GM19238 (cell line): ENCODE results near the gene TCF19.

Experiments
- DNase-seq: peaks from one replicate; pipeline ENCODE4 v3.0.0; 2011; ENCODE audit warnings: low spot score; ENCODE audit not compliant: insufficient read length

Gene TCF19

DNA sequence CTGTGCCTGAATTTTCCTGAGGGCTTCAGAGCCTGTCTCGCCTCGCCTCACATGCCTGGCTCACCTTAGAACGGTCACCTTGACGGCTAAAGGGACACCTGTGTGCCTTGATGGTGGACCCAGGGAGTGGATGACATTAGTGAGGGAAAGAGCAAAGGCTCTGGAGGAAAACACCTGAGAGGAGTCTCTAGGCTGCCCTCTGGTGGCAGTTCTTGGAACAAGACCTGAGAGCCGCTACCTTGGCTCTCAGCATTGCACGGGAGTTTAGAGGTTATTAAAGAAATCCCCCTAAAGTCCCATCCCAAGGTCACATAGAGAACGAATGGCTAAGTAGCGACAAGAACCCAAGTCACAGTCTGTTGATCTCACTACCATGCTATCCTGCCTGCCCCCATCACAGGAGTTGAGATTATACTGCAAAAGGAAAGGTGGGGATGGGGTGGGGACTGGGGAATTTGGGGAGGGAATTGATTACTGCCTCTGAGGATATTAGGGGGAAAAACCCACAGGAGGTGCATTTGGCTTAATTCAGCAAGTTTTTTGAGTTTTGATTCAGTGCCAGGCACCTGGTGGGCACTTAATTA is 30.2 kb upstream of the TCF19 start:
- peak; percentile 70 for DNase-seq

DNA sequence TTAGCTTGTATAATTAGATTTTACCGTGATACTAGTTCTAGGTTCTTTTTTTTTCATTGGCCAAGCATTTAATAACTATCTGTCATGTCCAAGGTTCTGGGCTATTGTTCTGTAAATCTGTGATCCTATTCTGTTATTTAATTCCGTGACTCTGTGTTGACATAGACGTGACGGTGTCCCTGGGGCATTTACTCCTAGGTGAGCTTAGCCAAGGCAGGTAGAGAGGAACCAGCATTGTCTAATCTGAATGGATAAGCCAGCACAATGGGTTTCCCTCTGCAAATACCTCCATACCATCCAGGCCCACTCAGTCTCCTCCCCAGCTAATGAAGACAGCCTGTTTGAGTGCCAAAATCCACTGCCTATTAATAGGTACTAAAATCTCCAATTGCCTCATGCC is 29.3 kb upstream of the TCF19 start:
- DNase-seq: no peak

DNA sequence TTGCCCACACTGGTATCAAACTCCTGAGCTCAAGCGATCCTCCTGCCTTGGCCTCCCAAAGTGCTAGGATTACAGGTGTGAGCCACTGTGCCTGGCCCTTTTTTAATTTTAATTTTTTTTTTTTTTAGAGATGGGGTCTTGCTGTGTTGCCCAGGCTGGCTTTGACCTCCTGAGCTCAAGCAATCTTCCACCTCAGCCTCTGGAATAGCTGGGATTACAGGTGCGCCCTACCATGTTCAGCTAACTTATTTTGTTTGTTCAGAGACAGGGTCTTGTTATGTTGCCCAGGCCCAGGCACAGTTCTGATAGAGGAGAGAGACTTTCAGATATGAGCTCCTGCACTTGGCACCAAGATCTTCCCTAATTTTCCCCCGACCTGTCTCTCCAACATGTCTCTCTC is 27.6 kb upstream of the TCF19 start:
- DNase-seq: no peak

DNA sequence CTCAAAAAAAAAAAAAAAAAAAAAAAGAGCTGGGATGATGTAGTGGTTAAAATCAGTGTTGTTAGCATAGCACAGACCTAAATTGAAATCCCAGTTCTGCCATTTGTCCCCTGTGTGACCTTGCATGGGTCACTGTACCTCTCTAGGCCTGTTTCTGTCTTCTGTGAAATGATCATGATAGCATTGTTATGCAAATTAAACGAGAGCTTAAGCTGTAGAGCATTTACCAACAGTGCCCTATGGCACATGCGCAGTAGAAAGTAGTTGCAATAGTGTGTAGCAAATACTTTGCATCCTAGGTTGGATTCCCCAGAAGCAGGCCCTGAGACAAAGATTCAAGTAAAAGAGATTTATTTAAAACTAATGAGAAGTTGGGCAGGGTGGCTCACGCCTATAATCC is 26.8 kb upstream of the TCF19 start:
- DNase-seq: no peak

DNA sequence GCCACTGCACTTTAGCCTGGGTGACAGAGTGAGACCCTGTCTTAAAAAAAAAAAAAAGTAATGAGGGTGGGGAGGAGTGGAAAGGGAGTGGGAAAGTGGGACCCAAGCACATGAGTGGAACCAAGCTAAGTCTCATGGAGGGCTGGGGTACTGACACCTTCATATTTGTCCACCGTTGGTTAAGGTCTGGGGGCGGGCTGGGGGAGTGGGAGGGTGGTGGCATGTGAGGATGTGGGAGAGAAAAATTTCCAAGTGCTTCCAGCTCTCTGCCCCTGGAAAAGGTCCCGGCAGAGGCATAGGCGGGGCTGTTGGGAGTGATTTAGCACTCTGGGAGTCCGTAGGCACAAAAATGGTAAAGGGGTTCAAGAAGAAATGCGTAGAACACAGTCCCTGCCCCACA is 25.6 kb upstream of the TCF19 start:
- no peak for DNase-seq

DNA sequence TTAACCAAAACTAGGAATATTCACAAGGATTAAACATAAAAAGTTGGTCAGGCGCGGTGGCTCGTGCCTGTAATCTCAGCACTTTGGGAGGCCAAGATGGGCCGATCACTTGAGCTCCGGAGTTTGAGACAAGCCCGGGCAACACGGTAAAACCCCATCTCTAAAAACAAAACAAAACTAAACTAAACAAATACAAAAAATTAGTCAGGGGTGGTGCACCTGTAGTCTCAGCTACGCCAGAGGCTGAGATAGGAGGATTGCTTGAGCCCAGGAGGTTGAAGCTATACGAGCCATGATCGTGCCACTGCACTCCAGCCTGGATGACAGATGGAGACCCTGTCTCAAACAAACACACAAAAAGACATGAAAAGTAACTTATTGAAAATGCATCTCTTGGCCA is 22.7 kb upstream of the TCF19 start:
- no peak for DNase-seq

DNA sequence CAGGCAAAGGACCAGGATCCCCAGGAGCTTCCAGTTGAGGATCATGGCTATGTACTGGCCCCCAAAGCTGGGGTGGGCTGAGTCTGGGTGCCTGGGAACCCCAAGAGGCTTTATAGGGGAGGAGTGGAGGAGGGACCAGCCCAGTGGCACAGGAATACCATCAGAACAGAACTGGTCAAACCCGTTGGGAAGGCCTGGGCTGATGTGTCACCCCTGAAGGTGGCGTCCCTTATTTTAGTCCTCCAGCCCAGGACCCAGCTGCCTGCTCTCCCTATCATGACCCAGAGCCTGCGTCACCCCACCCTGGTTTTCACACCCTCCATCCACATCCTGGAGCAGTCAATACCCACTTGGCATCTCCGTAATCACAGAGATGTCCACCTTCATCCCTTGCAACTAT is 19.4 kb upstream of the TCF19 start, which contains the start of gene PSORS1C2:
PSORS1C2 (minus strand) TSS at position 85 of the 400 bp plus-strand sequence; CDS start at position 45, 40 bp downstream.
- no peak for DNase-seq

DNA sequence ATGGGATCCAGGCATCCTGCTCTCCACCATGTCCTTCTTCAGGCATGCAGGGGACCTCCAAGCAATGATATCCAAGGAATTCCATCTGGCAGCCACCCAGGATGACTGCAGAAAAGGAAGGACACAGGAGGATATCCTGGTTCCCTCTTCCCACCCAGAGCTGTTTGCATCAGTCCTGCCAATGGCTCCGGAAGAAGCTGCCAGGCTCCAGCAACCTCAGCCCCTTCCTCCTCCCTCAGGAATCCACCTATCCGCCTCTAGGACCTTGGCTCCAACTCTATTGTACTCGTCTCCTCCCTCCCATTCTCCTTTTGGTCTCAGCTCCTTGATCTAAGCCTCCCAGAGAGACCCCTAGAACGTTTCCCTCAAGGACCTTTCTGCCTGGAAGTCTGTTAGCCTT is 18.8 kb upstream of the TCF19 start:
- DNase-seq: no peak

DNA sequence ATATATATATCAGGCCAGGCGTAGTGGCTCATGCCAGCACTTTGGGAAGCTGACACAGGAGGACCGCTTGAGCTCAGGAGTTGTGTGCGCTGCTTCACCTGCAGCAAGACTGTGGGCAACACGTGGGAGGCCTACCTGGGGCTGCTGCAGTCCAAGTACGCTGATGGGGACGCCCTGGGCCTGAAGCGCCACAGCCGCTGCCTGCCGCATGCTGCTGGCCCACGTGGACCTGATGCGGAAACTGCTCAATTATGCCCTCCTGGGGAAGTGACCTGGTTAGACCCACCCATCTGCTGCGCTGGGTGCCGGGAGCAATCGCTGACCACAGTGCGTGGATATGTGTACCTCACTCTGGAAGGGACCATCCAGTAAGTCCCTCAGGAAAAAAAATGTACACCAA is 17.7 kb upstream of the TCF19 start:
- no peak for DNase-seq

DNA sequence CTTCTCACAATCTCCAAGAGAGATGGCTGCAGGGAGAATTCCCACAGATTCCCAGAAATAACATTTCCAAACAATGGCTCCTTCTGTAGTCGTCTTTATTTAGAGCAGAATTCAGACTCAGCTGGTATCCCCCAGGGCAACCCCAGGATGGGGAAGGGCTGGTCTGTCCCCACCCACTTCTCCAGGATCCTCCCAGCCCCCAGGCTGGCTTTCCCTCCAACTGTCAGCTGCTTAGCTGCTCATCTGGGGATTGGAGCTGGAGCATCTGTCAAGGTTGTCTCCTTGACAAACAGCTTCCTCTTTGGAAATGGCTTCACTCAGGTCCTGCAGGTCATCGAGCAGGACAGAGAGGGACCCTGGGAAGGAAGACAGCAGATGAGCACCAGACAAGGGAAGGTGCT is 16.0 kb upstream of the TCF19 start:
- no peak for DNase-seq

DNA sequence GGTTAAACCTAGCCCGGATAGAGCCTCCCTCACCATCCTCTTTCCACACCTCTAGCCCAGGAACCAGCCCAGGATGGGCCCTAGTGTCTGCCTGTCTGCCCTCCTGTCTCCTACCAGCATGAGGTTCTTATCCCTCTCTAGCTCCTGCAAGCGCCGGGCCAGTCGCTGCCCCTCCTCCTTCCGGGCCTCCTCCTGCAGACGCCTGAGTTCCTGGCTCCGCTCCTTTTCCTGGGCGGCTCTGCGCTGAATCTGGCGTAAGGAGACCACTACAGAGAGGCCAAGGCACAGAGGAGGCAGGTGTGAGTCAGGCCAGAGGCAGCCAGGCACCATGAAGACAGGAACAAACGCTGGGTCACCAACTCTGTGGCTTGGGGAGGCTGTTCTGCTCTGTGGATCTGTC is 15.2 kb upstream of the TCF19 start:
- DNase-seq: no peak

DNA sequence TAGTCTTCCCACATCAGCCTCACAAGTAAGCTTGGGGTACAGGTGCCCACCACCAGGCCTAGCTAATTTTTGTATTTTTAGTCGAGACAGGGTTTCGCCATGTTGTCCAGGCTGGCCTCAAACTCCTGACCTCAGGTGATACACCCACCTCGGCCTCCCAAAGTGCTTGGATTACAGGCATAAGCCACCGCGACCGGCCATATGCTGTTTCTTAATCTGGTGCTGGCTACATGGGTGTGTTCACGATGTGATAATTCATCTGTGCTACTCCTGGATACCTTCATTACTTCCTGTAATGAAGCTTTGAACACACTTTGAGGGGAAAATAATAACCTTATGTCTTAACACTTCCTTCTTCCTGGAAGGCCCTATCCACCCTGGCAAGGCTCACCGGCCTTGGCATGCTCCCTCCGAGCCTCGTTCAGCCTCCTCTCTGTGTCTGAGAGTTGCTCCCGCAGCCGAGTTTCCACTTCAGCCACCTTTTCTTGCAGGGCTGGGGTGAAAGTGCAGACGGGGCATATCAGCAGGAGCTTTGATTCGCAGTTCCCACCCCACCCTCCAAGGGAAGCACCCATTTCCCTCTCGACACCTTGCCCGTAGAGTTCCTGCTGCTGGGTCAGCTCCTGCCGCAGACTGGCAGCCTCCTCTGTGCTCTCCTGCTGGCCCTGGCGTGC is 14.0 kb upstream of the TCF19 start:
- DNase-seq: no peak

DNA sequence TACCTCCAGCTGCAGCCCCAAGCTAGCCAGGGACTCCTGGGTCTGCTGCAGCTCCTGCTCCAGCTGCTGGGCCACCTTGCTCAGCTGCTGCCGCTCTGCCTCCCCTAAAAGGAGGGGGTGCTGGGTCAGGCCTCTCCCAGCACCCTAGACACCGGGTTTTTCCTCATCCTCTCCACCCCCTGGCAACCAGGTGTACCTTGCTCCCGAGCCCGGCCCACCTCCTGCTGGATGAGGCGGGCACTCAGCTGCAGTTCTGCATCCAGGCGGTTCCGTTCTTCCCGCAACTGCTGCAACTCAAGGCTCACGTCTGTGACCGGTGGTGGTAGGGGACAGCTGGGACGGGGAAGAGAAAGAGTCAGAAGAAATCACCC is 13.4 kb upstream of the TCF19 start:
- no peak for DNase-seq

DNA sequence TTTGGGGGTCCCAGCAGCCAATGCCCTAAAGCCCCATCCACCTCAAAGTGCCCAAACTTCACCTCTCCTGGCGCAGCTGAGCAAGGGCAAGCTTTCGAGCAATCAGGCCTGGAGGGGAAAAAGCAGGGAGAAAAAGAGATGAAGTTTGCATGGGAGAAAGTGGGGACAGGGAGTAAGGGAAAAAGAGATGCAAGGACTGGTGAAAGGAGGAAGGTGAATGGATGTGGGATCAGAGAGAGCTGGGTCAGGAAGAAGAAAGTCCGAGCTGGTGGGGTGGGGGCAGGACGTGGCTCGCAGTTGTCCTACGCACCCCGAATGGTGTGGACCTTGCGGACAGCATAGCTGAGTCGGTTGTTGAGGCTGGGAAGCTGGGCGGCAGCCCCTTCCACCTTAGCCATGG is 13.0 kb upstream of the TCF19 start:
- no peak for DNase-seq

DNA sequence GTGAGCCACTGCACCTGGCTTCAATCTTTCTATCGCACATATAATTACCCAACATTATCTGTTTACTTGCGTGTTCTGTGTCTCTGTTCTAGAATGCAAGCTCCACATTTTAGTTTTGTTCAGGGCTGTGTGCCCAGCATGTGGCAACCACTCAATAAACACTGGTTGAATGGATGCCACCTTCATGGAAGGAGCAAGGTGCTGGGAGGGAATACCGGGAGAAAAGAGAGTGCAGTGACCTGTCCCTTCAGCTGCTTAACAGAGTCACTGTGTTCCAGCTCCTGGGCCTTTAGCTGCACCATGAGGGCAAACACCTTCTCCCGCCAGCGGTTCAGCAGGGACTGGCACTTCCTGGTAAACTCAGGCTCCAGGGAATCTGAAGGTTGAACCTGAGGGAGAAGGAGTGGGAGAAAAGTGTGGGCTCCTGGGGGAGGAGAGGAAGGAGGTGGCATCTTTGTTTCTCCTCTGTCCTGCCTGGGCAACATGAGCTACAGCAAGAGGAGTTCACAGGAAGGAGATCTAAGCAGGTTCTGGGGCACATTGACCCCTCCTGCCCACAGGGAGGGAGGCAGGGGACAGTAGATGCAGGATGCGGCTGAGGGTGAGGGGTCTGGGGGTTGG is 8.5 kb upstream of the TCF19 start:
- DNase-seq: no peak

DNA sequence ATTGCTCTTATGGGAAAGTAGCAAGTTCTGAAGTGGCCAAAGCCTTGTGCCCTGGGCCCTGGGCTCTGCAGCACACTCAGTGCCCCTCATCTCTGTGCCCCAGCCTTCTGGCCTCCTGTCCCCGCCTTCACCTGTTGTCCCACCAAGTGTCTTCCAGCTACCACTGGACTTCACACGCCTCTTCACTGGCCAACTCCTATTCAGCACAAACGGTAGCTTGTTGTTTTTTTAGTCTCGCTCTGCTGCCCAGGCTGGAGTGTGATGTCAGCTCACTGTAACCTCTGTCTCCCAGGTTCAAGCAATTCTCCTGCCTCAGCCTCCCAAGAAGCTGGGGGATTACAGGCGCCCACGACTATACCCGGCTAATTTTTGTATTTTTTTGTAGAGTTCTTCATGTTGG is 5.6 kb upstream of the TCF19 start:
- no peak for DNase-seq

DNA sequence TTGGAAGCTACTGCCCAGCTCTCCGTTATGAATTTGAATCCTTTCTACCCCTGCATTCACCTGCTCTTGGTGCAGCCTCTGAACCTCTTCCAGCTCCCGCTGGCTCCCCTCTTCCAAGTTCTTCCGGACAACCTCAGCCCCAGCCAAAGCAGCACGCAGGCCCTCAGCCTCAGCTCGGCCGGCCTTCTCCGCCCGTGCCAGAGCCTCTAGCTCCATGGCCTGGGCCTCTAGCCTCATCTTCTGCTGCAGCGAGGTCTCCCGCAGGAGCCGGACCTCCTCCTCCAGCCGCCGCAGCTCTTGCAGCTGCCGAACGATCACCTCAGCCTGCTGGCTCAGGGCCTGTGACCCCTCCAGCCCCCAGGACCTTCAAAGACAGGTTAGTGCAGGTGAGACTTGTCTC is 4.0 kb upstream of the TCF19 start:
- DNase-seq: no peak

DNA sequence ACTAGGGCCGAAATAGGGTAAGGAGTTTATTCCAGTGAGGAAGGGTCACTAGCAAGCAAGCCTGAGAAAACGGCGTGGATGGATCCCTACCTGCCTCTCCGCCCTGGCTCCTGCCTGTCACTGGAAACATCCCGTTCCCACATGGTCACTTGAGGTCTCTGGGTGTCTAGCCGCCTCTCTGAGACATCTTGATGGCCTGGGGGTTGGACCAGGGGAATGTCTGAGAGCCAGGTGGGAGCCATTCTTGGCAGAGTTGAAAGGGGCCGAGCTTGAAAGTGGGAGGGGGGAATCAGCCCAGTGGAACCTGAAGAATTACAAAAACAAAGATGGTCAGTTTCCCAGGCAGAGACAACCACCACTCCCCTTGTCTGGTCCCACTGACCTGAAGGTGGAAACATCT is 1.7 kb upstream of the TCF19 start:
- no peak for DNase-seq

DNA sequence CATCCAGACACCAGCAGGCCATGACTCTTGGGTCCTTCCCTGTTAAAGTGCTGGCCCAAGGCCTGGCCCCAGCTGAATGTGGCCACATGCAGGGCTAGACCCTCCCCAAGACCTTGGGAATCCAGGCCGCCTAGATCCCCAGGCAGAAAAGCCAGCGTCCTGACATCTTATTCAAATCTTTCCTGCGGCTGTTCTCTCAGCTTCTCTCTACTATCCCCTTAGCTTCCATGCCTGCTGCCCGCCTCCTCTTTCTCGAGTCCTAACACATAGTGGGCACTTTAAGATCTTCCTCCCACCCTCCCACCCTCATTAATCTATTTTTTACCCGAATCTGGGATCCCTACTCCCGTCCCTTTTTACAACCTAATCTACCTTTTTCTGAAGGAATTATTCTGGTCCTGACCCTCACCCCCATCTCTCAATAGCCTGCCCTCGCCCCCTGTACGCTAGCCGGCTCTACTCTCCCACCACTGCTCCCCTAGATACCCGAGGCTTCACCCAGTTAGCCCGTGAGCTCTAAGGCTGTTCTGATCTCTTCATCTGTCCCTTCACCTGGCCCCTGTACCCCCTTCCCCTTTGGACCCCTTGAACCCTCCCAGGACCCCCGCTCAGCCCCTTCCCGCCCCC is 763 bp upstream of the TCF19 start, which contains the start of gene CCHCR1:
CCHCR1 (minus strand) TSS at position 290 of the 627 bp plus-strand sequence; CDS start at position 88, 202 bp downstream.
- DNase-seq: no peak

DNA sequence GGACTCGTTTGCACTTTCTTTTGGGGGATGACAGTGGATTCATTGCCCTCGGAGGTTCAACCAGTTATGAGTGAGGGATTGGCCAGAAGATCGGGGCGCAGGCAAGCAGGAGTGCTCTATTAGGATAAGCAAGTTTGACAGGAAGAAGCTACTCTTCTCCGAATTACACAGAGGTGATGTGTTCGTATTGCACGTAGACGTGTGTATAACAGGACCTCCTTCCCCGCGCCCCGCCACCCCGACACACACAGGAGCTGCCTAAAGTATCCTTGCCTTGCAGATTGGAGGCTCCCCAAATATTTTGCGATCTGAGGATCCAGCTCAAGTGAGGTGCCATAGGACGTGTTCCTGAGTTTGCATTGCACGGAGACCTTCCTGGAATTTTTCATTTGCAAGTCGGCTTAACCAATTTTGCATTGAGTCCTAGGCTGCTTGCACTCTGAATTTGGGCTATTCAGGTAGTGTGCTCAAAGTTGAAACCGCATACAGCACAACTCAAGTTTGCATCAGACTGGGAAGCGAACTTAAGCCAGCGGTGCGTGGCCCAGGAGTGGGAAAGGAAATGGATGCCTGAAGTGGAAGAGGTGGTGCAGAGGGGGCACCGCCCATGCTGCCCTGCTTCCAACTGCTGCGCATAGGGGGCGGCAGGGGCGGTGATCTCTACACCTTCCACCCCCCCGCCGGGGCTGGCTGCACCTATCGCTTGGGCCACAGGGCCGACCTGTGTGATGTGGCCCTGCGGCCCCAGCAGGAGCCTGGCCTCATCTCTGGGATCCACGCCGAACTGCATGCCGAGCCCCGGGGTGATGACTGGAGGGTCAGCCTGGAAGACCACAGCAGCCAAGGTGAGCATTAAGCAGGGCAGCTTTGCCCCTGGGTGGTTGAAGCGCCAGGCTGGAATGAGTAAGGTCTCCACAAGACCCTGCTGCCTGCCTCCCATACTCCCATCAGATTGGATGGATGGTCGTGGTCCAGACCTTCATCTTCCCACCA is 770 bp downstream of the TCF19 start:
- DNase-seq: no peak
